Raji (cell line): ENCODE data around the gene BTBD3.

ENCODE experiments used
- POLR2A ChIP-seq: IDR thresholded peaks from 2 replicates; pipeline ENCODE4 v1.6.1; 2011; ENCODE audit warnings: low read depth, low read length, control low read depth; ENCODE audit not compliant: insufficient read depth

Gene BTBD3

DNA sequence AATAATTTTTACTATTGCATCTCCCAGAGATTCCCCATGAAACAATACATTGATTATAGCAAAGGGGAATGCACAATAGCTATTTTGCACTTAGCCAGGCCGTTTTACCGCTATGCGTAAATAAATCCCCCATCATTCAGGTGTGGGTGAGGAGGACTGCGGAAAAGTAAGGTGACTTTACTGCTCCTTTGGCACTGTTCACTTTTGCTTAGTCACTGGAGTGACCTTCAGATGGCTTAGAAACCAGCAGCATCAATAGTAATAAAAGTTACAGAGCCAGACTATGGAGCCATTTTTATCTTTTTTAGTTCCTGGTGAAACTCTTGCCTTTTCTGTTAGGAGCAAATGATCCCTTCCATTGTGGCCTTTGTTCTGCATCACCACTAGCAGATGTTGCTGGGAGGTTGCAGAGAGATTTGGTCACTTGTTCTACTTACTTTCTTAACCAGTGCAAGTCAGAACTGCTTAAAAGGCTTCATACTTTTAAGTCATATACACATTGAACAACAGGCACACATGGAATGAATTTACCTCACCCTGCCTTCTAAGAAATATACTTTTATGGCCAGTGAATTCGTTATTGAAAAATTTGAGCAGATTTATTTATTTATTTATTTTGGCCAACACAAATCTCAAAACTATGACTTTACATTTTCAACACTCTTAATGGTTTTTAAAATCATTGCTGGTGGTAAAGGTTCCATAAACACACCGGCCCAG is 12.1 kb upstream of the BTBD3 start:
- TF ChIP-seq POLR2A = no peak

DNA sequence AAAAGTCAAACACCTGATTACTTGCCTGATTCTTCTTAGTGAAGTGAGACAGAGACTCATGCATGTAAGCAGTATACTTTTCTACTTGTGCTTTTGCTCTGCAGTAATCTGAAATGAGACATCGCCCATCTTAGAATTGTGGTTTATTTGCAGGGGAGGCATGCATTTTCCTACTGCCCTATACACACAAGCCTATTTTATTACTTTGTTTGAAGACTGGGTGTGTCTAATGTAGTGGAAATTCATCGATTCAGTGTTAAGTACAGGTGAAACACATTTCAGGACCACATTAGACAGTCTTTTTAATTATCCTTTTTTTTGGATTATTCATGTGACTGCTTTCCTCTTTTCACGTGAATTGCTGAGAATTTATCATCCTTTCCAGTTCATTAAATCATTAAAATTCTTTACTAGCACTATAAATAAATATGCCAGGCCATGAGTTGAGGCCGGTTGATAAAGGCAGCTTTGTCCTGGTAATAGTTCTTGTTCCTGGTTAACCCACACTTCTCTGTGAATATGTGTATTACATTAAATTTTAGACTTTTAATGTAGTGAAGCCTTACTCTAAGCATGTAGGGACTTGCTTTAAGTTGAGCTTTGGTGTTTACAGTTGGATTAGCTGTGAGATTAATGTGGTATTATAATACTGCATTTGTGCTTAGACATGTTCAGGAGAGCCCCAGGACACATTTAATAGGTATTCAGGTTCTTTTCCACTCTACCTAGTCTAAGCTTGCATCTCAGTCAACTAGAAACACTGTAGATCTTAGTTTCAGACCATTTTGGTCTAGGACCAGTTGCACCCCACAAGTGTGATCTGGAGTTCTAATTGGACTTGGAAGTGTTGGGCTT is 10.8 kb upstream of the BTBD3 start:
- no peak for TF ChIP-seq POLR2A

DNA sequence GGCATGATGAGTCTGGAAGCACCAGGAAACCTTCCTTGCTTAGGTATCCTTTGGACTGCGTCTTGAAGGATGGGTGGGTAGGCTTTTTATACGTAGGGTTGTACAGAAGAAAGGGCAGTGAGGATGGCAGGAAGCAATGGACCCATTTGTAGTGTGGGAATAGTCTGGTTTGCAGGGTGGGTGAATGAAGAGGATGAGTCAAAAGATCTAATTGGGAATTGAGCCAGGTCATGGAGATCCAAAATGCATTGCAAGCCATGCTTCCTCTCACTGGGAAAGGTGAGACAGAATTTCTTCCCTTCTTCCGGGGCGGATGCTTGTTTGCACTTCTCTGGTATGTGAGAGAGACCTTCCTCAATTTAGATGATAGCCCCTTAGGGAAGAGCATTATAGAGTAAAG is 10.1 kb upstream of the BTBD3 start:
- no peak for TF ChIP-seq POLR2A

DNA sequence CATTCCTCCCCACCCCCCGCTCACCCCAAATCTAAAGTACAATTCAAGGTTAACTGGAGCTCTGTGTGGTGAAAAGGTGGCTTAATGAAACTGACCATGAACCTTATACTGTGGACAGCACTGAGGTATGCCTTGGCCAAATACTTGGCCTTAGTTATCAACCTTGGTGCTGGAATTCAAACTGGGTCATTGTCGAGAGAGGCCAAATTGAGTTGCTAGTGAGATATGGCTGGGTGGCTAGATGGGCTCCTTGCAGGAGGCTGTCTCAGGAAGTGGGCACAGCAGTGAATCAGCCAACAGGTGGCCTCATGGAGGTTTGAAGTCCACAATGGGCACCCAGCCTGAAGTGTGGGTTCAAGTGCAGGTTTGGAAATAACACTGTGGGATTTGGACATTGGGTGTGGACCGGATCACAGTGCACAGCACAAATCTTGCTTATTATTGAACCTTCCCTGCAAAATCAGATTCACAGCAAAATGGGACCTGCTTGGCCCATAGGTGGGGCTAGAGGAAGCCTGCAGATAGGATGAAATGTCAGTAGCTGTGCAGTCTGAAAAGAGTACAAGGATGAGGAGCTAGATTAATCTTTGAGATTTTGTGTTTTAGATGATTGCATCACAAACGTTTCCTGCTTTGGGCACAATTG is 5.6 kb upstream of the BTBD3 start:
- TF ChIP-seq POLR2A = no peak

DNA sequence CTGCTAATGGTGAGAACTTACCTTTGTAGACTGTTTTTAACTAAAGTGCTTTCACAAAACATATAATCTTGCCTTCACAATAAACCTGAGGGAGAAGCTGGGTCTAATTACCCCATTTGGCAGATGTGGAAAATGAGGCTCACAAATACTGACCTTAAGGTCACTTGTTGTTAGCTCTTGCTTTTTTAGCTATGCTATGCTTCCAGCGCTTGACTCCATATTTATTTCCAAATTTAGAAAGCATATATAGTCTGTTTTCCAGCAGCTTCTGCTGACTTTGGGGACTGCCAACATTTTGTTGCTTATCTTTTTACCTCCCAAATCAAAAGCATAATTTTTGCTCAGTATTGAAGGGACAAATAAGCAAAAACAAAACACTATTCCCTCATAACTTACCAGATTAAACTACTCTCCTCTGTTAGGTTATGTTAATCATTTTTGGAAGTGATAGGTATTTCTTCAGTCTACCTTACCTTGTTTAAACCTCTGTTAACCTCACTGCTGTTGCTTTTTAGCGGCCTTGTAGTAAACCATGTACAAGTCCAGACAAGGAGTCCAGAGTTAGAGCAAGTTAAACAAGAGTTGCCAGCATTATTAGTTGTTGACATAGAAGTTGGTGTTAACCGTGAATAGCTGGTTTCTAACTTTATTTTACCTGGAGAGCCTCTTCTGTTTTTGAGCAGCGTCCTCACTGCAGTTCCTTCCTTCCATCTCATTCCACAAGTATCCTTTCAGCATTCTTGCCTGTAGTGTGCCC is 4.9 kb upstream of the BTBD3 start:
- TF ChIP-seq POLR2A = no peak

DNA sequence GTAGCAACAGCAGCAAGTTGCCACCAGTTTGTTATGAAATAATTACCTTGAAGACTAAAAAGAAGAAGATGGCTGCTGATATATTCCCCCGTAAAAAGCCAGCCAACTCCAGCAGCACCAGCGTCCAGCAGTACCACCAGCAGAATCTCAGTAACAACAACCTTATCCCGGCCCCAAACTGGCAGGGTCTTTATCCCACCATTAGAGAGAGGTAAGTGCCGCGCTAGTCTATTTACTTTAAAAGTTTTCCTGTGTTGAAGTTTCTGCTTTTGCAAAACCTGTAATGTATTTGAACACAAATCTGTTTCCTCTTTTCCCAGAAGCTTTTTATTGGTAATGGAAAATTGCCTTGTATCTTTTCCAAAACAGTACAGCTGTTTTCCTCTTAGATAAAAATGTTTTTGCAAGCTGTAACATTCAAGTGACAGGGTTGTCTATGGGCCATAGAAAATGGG is 725 bp downstream of the BTBD3 start:
- TF ChIP-seq POLR2A = no peak

DNA sequence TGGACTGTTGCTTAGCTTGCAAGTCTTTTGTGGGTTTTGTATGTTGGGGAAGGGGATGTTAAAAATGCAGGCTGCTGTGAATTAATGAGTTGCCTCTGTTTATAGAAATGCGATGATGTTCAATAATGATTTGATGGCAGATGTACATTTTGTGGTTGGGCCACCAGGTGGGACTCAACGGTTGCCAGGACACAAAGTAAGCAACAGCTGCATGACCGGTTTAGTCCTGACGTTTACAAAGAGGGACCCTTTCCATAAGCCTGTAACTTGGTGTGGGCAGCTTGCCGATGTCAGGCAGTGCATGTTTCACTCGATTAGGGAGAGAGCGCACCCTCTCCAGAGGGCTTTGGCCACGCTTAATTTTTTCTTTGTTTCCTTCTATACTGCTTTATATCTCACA is 1.3 kb downstream of the BTBD3 start:
- no peak for TF ChIP-seq POLR2A

- no peak for TF ChIP-seq POLR2A
Observed at GRCh38 chr20:11919581-11919980, 1.9 kb downstream of the BTBD3 start.

DNA sequence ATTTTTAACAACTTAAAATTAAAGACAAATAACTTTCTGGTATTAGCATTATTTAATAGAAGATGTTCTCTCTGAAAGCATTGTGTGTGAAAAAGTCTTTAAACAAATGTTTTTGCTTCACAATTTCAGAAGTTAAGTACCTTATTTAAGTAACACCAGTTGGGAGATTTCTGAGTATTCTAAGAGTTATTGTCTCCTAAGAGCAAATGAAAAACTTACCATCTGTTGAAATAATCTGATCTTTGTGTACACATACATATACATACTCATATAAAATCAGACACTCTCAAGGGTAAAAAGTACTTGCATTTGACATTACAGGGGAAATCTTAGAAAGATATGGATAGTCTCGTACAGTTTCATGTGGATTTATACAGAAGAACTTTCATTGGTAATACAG is 2.4 kb downstream of the BTBD3 start:
- no peak for TF ChIP-seq POLR2A

DNA sequence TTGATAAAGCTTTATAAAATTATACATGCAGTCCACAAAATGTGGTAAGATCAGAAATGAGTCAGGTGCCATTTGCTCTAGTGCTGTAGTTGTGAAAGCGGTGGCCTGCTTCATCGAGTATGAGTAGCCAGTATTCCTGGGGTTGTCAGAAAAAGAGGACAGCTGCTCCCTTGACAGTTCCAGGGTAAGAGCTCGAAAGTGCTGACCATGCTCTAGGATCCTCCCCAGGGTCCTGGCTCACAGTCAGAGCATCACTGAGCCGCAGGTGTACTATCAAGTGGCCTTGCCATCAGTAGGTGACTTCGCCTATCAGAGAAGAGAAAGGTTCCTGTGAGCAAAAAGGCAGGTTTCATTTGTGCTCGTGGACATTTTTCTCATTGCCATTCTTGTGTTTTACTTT is 3.6 kb downstream of the BTBD3 start:
- TF ChIP-seq POLR2A = no peak

DNA sequence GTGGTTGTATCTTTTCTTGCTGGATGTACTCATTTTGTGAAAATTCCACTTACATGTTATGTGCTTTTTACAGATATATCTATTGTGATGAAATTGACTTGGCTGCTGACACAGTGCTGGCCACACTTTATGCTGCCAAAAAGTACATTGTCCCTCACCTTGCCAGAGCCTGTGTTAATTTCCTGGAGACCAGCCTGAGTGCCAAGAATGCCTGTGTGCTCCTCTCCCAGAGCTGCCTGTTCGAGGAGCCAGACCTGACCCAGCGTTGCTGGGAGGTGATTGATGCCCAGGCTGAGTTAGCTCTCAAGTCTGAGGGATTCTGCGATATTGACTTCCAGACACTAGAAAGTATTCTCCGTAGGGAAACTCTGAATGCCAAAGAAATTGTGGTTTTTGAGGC is 4.9 kb downstream of the BTBD3 start:
- TF ChIP-seq POLR2A = no peak

DNA sequence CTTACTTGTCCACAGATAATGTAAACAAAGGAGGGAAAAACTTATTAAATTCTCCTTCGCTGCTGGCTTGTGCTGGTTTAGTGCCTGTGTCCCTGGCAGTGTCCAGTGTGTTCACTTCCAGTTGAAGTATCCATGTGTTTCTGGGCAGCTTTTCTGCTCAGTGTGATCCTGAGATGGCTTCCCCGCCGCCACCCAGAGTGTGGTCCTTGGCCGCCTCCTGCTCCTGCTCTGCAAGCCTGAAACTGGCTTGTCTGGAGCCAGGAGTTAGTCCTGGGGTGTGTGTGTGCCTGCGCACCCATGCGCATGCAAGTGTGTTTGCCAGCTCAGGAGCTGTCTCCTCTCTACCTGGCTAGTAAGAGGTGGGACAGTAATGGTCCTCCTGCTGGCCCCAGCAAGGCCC is 7.2 kb downstream of the BTBD3 start:
- TF ChIP-seq POLR2A = no peak

- TF ChIP-seq POLR2A = no peak
Observed at GRCh38 chr20:11926292-11926998, 8.8 kb downstream of the BTBD3 start.

GRCh38 chr20:11929947-11930346 is 12.3 kb downstream of the BTBD3 start:
- no peak for TF ChIP-seq POLR2A

DNA sequence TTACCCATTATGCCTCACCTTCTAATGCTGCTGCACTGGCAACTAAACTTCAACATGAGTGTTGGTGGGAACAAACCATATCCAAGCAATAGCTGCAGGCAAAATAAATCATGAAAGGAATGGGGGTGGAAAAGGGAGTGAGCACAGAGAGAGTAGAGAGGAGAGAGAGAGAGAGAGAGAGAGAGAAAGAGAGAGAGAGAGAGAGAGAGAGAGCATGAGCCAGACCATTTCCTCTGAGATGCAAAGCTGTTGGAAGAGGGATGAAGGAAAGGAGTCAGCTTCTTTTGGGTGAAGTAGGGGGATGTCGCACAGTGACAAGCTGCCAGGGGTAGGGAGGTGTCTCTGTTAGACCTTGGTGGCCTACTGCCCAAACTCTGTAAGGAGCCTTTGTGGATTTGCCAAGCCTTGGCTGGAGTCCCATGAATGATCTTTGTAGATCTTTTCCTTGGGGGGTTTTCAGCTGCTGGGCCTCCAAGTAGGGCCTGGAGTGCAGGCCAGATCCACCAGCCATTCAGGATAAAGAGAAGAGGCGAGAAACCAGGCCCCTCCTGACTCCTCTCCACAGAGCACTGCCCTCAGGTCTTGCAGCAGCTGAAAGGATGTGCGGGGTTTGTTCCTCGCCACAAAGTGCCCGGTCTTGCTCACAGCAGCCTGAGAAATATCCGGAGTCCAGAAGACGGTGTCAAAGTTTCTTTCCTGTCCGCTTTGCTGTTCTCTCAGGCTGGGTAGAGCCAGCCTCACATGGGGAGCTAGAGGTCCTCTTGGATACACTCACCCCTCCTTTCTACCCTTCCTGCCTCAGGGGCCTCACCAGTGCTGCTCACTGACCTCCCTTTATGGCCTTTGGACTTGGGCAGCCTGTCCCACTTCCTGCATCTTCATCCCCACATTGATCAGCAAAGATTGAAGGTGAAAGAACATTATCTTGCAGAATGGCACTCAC is 17.8 kb downstream of the BTBD3 start:
- no peak for TF ChIP-seq POLR2A
